Measurements from ENCODE around the gene DNAH12. TPM values are rescaled to one million over a fixed set of nuclear protein-coding genes. Genes with fewer than 3 reads are reported as not detected.

DNAH12 gene
- polyA plus RNA-seq, 1 donor from 2014 or later, result 1.8 TPM

DNA sequence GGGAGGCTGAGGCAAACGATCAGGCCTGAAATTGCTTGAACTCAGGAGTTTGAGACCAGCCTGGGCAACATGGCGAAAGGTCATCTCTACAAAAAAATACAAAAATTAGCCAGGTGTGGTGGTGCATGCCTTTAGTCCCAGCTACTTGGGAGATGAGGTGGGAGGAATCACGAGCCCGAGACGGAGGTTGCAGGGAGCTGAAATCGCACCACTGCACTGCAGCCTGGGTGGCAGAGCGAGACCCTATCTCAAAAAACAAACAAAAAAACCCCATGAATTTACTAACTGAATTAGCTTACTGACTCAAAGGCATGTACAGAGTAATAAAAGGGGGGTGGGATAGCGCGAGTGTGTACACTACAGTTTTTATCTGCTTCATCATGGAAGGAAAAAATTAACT lies 33.7 kb upstream of the DNAH12 start:
- Histone ChIP-seq H4K20me1 (ENCODE audit: insufficient read depth) (peaks cover 3% of the 10 kb centered on the region), H3K9me3 (ENCODE audit: low read length) (no peaks in the 10 kb centered on the region), H3K4me2 (ENCODE audit: low read length) (no peak overlapping the region), H3K9ac (ENCODE audit: low read length) (no peak overlapping the region), H3K4me3 (ENCODE audit: low read length) (no peak overlapping the region), H3F3A (ENCODE audit: insufficient read depth, low read length, poor library complexity, severe bottlenecking) (no peaks in the 10 kb centered on the region), H2AFZ (ENCODE audit: low read depth, low read length) (no peak overlapping the region), H3K27ac (ENCODE audit: low read length) (no peak overlapping the region), H3K79me2 (replicated peaks; ENCODE audit: insufficient read depth, low read length) (peaks cover 11% of the 10 kb centered on the region), H3K9me2 (ENCODE audit: insufficient read depth, low read length) (no peaks in the 10 kb centered on the region), H3K36me3 (ENCODE audit: insufficient read depth, low read length) (no peaks in the 10 kb centered on the region), H3K27me3 (ENCODE audit: insufficient read depth, low read depth, low read length) (no peaks in the 10 kb centered on the region)
- TF ChIP-seq EP300 (conservative IDR thresholded peaks at IDR 0.05; ENCODE audit: poor library complexity, severe bottlenecking), result no peak
- no peak for TF ChIP-seq TAF1 (IDR thresholded peaks at IDR 0.05; ENCODE audit: low read depth)
- no peak for TF ChIP-seq SMC3 (conservative IDR thresholded peaks at IDR 0.05; ENCODE audit: poor library complexity)
- no peak for TF ChIP-seq RAD21 (conservative IDR thresholded peaks at IDR 0.05)
- TF ChIP-seq MXI1 (conservative IDR thresholded peaks at IDR 0.05; ENCODE audit: poor library complexity, severe bottlenecking), result no peak
- no peak for TF ChIP-seq POLR2AphosphoS5 (IDR thresholded peaks at IDR 0.05)
- no peak for TF ChIP-seq REST (IDR thresholded peaks at IDR 0.05; ENCODE audit: borderline replicate concordance)
- no peak for TF ChIP-seq EZH2 (IDR thresholded peaks at IDR 0.05; ENCODE audit: borderline replicate concordance, insufficient read depth, low read length, poor library complexity, severe bottlenecking)

DNA sequence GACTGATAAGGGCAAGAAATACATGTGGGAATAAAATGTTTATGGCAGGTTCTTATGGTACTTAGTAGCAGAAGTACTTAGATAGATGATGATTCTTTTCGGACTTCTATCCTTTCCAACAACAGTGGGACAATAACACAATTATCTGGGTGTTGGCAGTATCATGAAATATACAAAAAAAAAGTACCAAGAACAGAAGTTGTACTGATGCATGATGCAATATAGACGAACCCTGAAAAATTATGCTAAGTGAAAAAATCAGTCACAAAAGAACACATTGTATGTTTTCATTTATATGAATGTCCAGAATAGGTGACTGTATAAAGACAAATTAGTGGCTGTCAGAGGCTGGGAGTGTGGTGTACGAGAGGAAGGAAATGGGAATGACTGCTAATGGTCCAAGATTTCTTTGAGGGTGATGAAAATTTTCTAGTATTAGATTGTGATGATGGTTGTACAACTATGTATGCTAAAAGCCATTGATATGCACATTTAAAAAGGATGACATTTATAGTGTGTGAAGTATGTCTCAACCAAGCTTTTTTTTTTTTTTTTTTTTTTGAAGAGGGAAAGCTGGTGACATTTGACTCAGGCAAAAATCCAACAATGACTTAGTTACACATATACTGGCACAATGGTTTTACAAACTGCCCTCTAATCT lies 32.0 kb upstream of the DNAH12 start:
- Histone ChIP-seq H4K20me1 (ENCODE audit: insufficient read depth) (peaks cover 3% of the 10 kb centered on the region), H3K79me2 (replicated peaks; ENCODE audit: insufficient read depth, low read length) (peaks cover 3% of the 10 kb centered on the region), H3K9ac (ENCODE audit: low read length) (no peak overlapping the region), H3K4me3 (ENCODE audit: low read length) (no peak overlapping the region), H3K9me2 (ENCODE audit: insufficient read depth, low read length) (no peaks in the 10 kb centered on the region), H2AFZ (ENCODE audit: low read depth, low read length) (no peak overlapping the region), H3F3A (ENCODE audit: insufficient read depth, low read length, poor library complexity, severe bottlenecking) (no peaks in the 10 kb centered on the region), H3K4me2 (ENCODE audit: low read length) (no peak overlapping the region), H3K36me3 (ENCODE audit: insufficient read depth, low read length) (no peaks in the 10 kb centered on the region), H3K9me3 (ENCODE audit: low read length) (no peaks in the 10 kb centered on the region), H3K27me3 (ENCODE audit: insufficient read depth, low read depth, low read length) (no peaks in the 10 kb centered on the region), H3K27ac (ENCODE audit: low read length) (no peak overlapping the region)
- TF ChIP-seq EZH2 (IDR thresholded peaks at IDR 0.05; ENCODE audit: borderline replicate concordance, insufficient read depth, low read length, poor library complexity, severe bottlenecking) (no peak), MXI1 (conservative IDR thresholded peaks at IDR 0.05; ENCODE audit: poor library complexity, severe bottlenecking) (no peak), RAD21 (conservative IDR thresholded peaks at IDR 0.05) (no peak), TAF1 (IDR thresholded peaks at IDR 0.05; ENCODE audit: low read depth) (no peak), SMC3 (conservative IDR thresholded peaks at IDR 0.05; ENCODE audit: poor library complexity) (no peak), POLR2AphosphoS5 (IDR thresholded peaks at IDR 0.05) (no peak), REST (IDR thresholded peaks at IDR 0.05; ENCODE audit: borderline replicate concordance) (no peak), EP300 (conservative IDR thresholded peaks at IDR 0.05; ENCODE audit: poor library complexity, severe bottlenecking) (no peak)
- TF ChIP-seq, protein P1, sequence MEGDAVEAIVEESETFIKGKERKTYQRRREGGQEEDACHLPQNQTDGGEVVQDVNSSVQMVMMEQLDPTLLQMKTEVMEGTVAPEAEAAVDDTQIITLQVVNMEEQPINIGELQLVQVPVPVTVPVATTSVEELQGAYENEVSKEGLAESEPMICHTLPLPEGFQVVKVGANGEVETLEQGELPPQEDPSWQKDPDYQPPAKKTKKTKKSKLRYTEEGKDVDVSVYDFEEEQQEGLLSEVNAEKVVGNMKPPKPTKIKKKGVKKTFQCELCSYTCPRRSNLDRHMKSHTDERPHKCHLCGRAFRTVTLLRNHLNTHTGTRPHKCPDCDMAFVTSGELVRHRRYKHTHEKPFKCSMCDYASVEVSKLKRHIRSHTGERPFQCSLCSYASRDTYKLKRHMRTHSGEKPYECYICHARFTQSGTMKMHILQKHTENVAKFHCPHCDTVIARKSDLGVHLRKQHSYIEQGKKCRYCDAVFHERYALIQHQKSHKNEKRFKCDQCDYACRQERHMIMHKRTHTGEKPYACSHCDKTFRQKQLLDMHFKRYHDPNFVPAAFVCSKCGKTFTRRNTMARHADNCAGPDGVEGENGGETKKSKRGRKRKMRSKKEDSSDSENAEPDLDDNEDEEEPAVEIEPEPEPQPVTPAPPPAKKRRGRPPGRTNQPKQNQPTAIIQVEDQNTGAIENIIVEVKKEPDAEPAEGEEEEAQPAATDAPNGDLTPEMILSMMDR (IDR thresholded peaks at IDR 0.05; ENCODE audit: poor library complexity, severe bottlenecking), result no peak

Data from neural cell (in vitro differentiated cells).